Transverse colon (tissue), 3 donors: ENCODE data around the gene TBX21.

Source experiments
- CTCF ChIP-seq, 5 experiments: fragments of 200-600 bp in 3 of 5; fragments of 450-650 bp in 2 of 5; sonication (generic) in 3 of 5; IDR thresholded peaks; 1 replicate in 2 of 5; 2 replicates in 3 of 5; pipeline ENCODE4 v1.5.1; 2016 to 2017; ENCODE audit warnings: antibody characterized with exemption in 5 of 5, inconsistent platforms in 3 of 5, mild to moderate bottlenecking in 2 of 5, moderate library complexity in 1 of 5
- EP300 ChIP-seq: sonication (generic); formaldehyde crosslinking; IDR thresholded peaks from one replicate; pipeline ENCODE4 v1.6.1; 2017; ENCODE audit warnings: antibody characterized with exemption, low read depth

DNA sequence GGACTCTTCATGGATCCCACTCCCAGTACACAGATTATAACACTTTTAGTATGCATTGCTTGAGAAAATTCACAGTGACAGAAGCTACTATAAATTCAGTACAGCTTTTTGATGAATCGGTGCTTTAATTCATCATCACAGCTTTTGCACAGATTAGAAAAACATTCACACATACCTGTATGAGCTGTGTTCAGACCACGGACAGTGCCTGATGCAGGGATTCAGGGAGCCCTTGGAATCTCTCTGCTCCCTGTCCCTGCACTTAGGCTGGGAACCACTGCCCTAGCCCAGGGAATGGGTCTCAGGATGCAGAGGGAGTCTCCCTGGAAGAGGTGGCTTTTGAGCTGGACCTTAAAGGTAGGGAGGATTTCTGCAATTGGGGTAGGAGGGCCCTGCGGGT lies 25.2 kb upstream of the TBX21 start:
- no peak for TF ChIP-seq EP300
- no peak for TF ChIP-seq CTCF (IDR thresholded peaks at IDR 0.05)
